ENCODE data around the gene DPH2.

DNA sequence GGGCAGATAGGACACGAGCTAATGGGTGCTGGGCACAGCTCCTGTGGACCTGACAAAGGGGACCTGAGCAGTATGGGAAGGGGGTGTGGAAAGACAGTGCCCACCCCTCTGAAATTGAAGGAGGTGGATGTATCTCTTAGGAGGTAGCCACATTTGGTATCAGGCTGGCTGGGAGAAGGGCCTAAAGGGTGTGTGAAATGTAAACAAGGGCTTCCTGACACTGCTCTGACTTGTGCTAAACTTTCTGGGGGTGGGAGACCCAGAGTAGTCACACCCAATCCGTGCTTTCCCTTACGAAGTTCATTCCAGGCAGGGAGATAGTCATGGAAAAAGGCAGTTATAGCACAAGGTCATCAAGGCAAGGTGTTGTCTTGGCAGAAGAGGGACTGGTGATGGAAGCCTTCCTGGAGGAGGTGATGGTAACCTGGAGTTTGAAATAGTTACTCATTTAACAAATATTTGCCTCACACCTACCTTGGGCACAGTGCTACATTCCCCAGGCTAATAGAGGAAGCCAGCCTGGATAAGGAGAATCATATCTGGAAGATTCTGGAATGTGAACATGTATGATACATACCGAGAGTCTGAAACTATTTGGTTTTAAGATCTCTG, 16.3 kb downstream of the DPH2 start:
- TF ChIP-seq CTCF (IDR thresholded peaks at IDR 0.05) (no peak), POLR2A (IDR thresholded peaks at IDR 0.05) (no peak)

All from thyroid gland (tissue), 4 donors.